Liver (tissue), 3 donors: ENCODE results near the gene CYBA.

Source experiments
- ATF3 ChIP-seq: IDR thresholded peaks from 2 replicates; pipeline ENCODE4 v1.6.1; 2016; ENCODE audit warnings: antibody characterized with exemption
- EGR1 ChIP-seq, 2 donors: IDR thresholded peaks; 2 replicates each; pipeline ENCODE4 v1.6.1; 2016 to 2018; ENCODE audit warnings: antibody characterized with exemption in 2 of 2, low read depth in 2 of 2
- GABPA ChIP-seq, 2 donors: IDR thresholded peaks in 1 of 2; conservative IDR thresholded peaks in 1 of 2; 2 replicates each; pipeline ENCODE4 v1.6.1; 2016; ENCODE audit warnings: antibody characterized with exemption in 2 of 2, mild to moderate bottlenecking in 1 of 2, moderate library complexity in 1 of 2
- RAD21 ChIP-seq, 2 donors: IDR thresholded peaks; 2 replicates each; pipeline ENCODE4 v1.6.1; 2016; ENCODE audit warnings: antibody characterized with exemption in 2 of 2, mild to moderate bottlenecking in 2 of 2
- YY1 ChIP-seq: IDR thresholded peaks from 2 replicates; pipeline ENCODE4 v1.6.1; 2016; ENCODE audit warnings: antibody characterized with exemption, mild to moderate bottlenecking
- TF ChIP-seq, protein P1 (sequence below): fragments of 150-350 bp; IDR thresholded peaks from 2 replicates; pipeline ENCODE4 v1.5.1; 2017; ENCODE audit warnings: improper control_type of control experiment, low read depth, low read length; ENCODE audit not compliant: missing input control
- donor health status: healthy.
- donor health status: healthy.

- TF ChIP-seq EGR1 (IDR thresholded peaks at IDR 0.05; ENCODE audit: low read depth in 2 of 2) (no peak), ATF3 (no peak), GABPA (IDR thresholded peaks at IDR 0.05 in 1 of 2, conservative IDR thresholded peaks at IDR 0.05 in 1 of 2) (no peak), RAD21 (IDR thresholded peaks at IDR 0.05) (no peak), YY1 (no peak)
- TF ChIP-seq, protein P1, sequence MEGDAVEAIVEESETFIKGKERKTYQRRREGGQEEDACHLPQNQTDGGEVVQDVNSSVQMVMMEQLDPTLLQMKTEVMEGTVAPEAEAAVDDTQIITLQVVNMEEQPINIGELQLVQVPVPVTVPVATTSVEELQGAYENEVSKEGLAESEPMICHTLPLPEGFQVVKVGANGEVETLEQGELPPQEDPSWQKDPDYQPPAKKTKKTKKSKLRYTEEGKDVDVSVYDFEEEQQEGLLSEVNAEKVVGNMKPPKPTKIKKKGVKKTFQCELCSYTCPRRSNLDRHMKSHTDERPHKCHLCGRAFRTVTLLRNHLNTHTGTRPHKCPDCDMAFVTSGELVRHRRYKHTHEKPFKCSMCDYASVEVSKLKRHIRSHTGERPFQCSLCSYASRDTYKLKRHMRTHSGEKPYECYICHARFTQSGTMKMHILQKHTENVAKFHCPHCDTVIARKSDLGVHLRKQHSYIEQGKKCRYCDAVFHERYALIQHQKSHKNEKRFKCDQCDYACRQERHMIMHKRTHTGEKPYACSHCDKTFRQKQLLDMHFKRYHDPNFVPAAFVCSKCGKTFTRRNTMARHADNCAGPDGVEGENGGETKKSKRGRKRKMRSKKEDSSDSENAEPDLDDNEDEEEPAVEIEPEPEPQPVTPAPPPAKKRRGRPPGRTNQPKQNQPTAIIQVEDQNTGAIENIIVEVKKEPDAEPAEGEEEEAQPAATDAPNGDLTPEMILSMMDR, result no peak
Measured at GRCh38 chr16:88601313-88602036, 49.4 kb downstream of the CYBA start.
